Endometrial microvascular endothelial cells (primary cell): ENCODE data around the gene ARHGAP15. TPM values are rescaled to one million over a fixed set of nuclear protein-coding genes. Genes with fewer than 3 reads are reported as not detected.

Source experiments
- in situ Hi-C: cut with HindIII; loops from 2 replicates; pipeline ENCODE4 v1.10.0; 2017; ENCODE audit warnings: low sequenced_read_pairs, low pct_unique_long_range_greater_than_20kb; ENCODE audit errors: inconsistent ontology term
- total RNA-seq: library from RNA; depleted of rRNA; stranded (reverse); fragments of >200 nt; gene quantifications from one replicate; pipeline ENCODE4 v1.2.3, GENCODE V29; 2015; ENCODE audit errors: inconsistent ontology term

ARHGAP15 gene
- total RNA-seq, 1 donor from 2014 or later, result not detected

DNA sequence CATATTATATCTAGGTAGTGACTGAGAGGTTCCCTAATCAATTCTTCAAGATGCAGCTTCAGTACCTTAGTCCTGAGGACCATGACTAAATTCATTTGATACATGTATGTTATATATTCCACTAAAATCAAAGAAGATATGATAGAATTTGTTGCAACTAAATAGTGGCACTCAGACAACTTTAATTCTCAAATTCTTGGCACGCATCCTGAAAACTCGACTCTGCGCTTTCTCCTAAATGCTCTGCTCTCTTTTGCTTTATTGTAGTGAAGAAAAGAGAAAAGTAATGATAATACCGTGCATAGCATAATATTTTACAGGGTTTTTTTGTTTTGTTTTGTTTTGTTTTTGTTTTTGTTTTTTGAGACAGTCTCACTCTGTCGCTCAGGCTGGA is 475.3 kb downstream of the ARHGAP15 start:
- in situ Hi-C loops, result no loop called here

DNA sequence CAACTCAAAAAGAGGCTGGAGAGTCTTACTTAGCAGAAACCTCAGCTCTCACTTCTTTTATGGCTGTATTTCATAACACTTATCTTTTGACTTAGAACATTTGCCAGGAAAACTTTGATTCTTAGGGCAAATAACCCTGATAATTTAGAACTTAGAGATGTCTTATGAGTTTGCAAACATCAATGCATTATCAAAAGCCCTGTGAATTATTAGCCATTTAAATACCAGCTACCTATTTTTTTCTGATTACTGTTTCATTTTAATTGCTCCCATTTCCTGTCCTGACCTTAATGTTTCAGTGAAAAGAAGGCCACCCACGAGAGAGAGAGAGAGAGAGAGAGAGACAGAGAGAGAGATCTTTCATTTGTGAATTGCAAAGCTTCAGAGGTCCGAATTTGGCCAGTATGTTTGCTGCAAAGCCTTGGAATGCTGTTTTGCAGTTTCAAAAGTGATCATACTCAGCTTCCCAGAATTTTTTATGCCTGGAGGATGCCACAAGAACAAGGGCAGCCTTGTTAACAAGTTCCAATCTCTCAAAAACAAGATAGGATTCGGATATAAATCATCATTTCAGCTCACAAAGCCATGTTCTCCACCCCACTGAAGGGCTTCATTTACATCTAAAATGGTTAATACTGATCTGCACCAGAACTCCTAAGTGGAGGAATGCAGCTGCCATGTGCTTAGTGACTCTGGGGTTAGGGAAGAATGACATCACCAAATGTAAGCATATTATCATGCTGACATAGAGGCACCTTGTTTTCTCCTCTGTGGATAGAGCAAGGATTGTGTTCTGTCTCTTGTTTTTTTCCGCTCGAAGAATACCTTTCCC is 478.2 kb downstream of the ARHGAP15 start:
- in situ Hi-C loops, result no loop called here

DNA sequence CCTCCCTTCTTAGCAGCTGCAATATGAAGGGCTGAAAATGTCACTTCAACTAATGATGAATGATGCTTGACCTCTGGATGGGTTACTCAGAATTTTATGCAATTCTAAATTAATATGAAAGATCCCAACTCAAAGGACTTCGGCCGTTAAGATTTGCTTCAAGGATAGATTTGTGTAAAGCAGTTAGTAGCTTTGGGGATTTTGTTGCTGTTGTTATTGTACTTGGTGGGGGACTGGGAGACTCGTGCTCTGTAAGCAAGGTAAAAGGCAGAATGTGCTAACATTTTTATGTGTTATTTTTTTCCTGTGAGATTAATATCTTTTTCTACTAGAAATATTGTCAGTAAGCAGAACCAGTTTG is 478.8 kb downstream of the ARHGAP15 start:
- in situ Hi-C loops, result no loop called here

DNA sequence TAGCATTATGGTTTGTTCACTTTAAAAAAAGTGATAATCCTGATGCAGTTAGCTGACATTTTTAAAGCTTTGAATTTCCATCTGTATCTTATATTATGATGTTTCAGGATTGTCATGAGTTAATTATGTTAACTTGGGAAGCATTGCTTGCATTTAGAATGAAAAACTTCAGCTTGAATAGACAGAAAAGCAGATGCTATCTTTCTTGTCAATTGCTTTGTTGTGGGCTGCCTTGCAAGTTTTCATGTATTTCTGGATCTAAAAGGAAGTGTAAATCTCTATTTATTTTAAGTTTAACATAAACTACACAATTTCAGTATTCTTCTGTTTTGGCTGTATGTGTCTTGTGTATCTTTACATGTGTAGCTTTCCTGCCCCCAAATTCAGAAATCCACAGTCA is 479.5 kb downstream of the ARHGAP15 start:
- in situ Hi-C loops, result no loop called here

DNA sequence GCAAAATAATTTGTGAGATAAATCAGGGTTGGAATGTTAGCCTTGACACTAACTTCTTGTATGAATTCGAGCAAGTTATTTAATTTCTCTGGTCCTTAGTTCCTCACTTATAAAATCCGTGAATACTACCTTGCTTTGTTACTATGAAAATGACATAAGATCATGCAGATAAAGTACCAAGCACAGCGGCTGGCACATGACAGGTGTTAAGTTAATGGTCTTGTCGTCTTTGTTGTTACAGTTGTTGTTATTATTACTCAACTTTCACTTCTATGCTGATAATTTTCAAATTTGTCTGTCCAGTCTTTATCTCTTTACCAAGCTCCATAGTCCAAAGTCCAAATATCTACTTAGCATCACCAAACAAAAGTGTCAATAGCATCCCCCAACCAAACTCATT is 482.1 kb downstream of the ARHGAP15 start:
- in situ Hi-C loops, result no loop called here

DNA sequence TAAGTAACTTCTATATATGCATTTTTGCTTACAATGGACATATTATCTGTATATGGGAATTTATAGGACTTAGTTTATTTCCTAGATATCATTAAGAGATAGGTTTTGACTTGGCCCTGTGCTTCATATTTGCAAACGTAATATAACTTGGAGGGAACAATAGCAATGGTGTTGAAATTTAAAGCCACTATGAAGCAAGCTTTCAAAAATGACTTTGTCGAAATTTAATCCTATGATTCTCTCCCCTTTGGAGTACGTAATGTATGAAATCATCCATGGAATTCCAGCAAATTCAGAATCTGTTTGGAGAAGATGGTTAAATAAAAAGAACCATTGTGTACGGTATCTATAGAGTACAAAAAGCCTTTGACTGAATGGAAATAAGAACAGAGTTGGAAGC is 486.3 kb downstream of the ARHGAP15 start:
- in situ Hi-C loops, result no loop called here

DNA sequence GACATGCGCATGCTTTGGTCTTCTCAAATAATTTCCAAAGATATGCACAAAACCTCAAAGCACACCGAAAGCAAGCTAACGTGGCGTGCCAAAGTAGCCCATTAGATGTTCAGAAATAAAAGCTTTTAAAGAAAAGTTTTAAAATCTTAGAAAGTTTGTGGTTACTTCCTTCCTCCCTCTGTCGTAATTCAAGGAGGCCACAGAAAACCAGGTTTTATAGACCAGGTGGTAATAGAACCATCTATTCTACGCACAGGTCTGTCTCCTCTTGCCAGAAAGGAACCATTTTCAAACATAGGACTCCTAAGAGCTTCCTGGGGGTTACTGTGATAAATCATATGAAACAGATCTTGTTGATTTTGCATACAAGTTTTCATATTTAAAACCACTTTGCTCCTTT is 487.2 kb downstream of the ARHGAP15 start:
- in situ Hi-C loops, result no loop called here

DNA sequence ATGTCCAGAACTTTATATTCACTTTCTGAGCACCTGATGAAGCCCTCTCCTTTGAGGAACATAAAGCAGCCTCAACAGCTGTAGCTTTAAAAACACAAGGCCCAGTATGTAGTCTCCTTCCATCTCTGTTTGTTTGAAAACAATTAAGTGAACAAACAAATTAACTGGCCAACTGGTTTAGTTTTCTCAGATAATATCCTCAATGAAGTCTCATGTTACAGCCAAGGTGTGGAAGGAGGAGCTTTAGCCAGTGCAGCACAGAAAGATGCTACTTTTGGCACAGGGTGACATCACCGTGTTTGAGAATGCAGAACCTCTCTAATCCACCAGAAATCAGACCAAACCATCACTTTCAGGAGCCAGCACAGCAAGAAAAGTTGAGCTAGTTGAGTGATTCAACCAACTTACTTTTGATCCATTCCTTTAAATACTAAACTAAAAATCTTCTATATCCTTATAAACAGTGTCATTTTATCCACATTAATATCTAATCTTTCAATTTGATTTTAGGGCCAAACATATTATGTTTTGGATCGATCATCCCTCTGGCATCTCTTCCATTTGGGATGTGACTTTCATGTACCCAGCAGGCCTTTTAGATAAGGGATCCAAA is 488.7 kb downstream of the ARHGAP15 start:
- in situ Hi-C loops, result no loop called here

DNA sequence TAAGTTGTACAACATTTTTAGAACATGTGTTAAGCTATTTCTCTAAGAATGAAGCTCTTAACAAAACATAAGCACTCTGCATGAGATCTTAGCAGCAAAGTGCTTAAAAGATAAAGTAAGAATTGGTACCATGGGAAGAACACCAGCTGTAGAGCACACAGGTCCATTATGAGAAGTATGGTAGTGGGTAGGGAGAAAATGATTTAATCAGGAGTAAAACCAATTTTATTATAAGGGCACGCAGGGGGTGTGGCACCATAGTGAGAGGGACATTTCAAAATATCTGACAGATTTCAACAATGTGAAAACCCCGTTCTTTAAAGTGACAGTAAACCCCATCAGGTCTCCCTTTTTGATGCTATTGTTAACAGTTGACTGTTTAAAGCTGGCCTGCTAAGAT is 492.9 kb downstream of the ARHGAP15 start:
- in situ Hi-C loops, result no loop called here

DNA sequence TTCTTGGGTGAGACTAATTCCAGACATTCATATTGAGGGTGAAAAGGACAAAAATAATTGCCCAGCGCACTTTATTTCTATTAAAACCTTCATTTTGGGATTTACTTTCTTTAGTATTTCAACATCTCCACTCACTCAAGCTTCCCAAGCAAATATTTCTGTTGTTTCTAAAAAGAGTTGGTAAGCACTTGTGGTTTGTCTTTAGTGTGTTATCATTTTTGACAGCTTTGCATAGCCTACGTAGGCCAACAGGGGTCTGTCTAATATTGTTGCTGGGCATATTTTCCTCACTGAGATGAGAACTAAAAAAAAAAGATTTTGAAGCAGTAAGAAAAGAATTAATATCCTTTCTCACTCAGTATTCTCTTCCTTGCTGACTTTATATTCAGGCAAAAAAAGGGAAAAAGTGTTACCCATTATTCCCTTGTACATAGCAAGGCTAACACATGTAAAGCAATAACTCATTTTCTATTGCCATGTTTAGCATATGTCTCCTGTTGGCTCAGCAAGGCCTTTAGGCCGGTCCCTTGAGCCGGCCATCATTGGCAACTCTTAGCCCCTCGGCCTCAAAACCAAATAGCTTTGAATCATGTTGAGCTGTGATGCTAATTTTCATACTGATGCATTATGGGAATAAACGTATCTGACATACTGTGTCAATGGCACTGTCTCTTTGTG is 494.2 kb downstream of the ARHGAP15 start:
- in situ Hi-C loops, result no loop called here

DNA sequence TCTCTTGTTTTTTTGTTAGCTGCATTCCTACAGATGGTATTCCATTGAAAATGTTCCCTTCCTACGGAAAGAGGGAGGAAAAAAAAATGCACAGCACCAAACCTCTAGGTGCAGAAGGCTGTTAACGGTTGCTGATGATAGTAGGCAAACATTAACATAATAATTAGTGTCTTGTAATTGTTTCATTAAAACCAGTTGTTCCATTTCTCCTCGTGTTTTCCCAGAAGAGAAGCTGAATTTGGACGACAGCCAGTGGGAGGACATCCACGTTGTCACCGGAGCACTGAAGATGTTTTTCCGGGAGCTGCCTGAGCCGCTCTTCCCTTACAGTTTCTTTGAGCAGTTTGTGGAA is 494.7 kb downstream of the ARHGAP15 start:
- in situ Hi-C loops, result no loop called here

DNA sequence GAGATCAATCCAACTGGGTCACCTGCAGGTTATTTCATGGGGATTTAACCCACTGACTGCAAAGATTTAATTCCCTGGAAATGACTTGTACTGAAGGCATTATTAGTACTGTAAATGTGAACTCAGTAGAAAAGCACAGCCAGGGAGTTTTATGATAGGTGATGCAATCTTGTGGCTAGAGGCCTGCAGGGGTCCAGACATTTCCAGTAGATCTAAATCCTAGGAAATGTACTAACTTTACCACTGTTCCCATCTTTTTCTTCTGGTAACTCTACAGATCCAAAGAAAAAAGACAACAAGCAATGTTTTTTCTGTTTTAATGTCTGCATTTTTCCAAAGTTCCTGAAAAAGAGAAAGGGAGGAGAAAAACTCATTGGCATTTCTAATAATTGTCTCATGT is 500.1 kb downstream of the ARHGAP15 start:
- in situ Hi-C loops, result no loop called here

DNA sequence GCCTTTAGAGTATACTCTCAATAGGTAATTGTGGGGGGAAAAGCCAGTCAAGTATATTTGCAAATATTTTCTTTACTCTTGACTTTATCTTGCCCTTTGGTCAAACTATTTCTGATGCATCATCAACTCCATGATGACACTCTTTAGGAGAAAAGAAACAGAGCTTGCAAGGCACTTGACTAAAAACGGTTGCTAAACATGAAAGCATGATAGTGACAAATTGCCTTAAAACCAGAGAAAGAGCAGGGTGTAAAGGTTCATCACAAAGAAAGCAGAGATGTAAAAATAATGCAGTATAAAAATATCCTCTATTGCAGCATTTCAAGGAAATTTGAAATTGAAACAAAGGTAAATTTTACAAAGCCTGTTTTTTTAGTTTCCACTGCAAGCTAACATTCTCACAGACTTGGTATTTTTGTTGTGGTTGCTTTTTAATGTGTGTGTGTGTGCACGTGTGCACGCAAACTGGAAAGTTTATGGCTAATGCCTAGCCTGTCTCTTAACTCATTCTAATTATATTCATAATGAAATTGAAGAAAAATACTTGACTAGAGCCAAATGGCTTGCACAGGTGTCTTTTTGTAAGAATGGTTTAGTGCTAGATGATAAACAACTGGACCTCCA is 503.6 kb downstream of the ARHGAP15 start:
- in situ Hi-C loops, result no loop called here

DNA sequence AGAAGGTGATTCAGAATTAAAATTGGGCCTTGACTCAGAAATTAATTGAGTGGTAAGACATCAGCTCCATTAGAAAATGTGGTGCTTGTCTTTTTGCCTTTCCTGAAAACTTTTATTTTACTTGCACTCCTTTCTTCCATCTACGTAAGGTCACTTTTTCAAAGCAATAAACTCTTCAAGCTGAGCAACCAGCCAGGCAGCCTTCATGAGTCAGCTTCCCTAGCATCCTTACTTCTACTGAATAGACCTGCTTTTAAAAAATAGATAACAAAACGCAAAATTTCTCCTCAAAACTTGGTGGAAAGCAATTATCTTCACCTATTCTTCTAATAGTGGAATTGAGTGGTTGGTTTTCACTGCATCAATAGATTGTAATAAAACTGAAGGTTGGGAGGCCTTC is 504.2 kb downstream of the ARHGAP15 start:
- in situ Hi-C loops, result no loop called here

DNA sequence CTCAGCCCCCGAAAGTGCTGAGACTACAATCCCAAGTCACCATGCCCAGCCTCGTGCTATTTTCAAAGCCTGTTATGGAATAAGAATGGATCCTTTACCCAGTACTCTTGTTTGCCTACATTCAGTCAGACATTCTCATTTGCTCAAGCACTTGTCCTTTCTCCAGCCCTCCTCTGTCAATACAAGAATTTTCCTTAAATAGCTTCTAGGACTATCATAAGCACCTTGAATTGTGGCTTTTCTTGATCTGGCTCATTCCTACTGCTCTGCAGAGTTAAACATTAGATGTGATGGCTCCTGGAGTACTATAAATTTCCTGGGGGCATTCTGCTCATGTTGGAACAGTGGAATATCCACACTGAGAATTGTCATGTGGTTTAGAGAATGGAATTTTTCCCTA is 506.1 kb downstream of the ARHGAP15 start:
- in situ Hi-C loops, result no loop called here

DNA sequence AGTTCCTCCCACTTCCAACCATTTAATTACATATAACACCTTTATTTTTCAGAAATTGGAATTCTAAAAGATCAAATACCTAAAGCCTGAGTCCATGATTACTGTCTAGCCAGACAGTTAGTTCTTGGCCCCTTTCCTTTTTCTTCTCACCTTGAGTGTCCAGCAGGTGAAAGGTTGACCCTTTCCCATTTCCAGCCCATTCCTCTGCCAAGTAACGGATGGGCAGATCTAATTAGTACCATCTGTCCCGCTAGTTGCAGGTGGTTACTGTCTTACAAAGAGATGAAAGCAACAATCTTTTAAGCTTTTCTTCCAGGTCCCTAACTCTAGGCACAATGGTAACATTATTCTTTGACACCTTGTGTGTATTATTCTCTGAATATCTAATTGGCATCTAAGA is 506.7 kb downstream of the ARHGAP15 start:
- in situ Hi-C loops, result no loop called here

DNA sequence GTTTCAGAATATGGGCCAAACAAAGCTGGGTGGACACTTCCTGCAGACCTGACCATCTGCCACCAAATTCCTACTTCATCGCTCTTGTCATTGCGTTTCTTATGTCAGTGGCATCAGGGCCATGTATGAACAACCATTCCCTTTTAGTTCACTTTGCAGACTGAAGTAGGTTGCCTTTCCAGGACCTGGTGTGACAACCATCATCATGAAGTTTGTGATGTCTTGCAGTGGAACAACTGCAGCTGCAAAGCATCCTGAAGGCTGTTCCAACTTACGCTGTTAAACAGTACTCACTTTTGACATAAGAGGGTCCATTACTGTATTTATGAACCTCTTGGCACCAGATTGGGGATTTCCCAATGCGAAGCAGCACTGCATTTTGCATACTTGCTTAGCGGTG is 511.6 kb downstream of the ARHGAP15 start:
- in situ Hi-C loops, result no loop called here

DNA sequence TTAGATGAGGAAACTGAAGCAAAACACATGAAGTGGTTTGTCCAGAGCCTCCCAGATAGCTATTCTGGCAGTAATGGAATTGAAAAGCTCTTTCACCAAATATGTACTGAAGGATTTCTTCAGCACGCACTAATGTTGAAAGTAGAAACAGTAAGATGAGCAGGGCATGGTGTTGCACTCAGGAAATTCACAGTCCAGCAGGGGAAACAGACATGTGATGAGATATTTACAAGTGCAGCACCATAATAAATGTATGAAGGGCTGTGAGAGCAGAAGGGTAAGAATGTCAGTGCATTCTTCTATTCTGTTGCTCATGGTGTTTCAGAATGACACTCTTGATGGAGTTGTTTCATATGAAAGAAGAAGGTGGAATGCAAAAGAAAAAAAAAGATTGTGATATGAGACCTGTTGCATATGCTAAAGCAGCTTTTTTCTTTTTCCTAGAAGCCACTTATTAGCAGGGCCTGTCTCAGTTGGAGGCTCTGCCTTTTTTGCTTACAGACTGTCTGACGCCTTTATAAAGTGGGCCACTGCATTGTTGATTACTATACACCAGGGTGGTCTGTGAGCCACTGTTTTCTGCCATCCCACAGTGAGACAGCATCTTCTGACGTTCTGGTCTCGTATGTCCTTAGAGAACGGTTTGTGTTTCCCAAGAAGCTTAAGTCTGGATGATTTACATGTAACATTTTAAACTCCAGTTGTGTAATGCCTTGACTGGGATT is 516.9 kb downstream of the ARHGAP15 start:
- in situ Hi-C loops, result no loop called here

DNA sequence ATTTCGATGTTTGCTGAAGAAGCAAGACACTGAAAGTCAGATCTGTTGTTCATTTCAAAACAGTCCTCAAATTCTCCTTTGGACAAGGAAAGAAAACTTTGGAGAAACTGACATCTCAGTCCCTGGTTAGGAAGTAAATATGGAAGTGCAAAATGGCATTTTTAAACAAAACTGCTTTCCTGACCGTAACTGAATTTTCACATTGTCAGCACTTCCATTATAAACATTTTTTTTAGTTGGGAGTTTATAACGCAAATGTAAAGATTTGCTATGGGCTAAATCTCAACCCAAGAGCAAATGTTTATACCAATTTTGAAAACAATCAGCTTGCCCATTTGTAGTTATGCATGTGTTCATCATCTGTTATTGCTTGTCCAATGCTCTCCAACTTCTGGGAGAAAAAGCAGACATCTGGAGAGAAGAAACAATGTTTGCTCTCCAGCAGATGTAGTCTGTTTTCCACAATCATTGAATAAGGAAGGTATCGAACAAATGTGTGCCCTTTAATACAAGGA is 520.1 kb downstream of the ARHGAP15 start:
- in situ Hi-C loops, result no loop called here
